ENCODE measurements around the gene CYYR1.

CYYR1 gene

DNA sequence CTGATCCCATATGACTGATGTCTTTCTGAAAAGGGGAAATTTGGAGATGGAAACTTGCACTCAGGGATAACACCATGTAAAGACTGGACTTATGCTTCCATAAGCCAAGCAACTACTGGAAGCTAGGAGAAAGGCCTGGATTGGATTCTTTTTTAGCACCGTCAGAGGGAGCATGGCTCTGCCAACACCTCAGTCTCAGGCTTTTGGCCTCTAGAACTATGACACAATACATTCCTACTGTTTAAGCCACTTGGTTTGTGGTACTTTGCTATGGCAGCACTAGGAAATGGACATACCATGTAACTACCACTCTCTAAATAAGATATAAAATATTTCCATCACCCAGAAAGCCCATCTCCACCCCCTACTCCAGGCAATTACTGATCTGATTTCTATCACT lies 139.7 kb downstream of the CYYR1 start:
- CTCF ChIA-PET = no interaction called here
- Histone ChIP-seq H3K9me3 (ENCODE audit: control extremely low read depth in 1 of 5, control insufficient read depth in 4 of 5, insufficient read depth in 2 of 5, low read depth in 1 of 5, low read length in 4 of 5) (no peaks in the 10 kb centered on the region), H3K36me3 (ENCODE audit: control insufficient read depth in 4 of 4, insufficient read depth in 4 of 4, low read length in 3 of 4) (no peaks in the 10 kb centered on the region), H3K4me1 (ENCODE audit: control extremely low read depth in 1 of 4, control insufficient read depth in 4 of 4, insufficient read depth in 4 of 4, low read length in 3 of 4) (peaks cover 0 to 10% (median 6%) of the 10 kb centered on the region in 4 experiments), H3K4me3 (ENCODE audit: control insufficient read depth in 1 of 7, extremely low read depth in 1 of 7, insufficient read depth in 4 of 7, low read depth in 2 of 7, low read length in 6 of 7) (no peak overlapping the region), H3K27me3 (replicated peaks in 2 of 5; ENCODE audit: control insufficient read depth in 4 of 5, insufficient read depth in 5 of 5, low read length in 4 of 5) (no peaks in the 10 kb centered on the region), H3K27ac (ENCODE audit: insufficient read depth in 1 of 2, low read depth in 1 of 2, low read length in 2 of 2, poor library complexity in 1 of 2, severe bottlenecking in 2 of 2) (no peak overlapping the region)
- no peak for DNase-seq
- POLR2A ChIA-PET = no interaction called here
- WGBS (ENCODE audit: insufficient coverage) = no CpG with 5 or more reads among the region's 1 CpG

DNA sequence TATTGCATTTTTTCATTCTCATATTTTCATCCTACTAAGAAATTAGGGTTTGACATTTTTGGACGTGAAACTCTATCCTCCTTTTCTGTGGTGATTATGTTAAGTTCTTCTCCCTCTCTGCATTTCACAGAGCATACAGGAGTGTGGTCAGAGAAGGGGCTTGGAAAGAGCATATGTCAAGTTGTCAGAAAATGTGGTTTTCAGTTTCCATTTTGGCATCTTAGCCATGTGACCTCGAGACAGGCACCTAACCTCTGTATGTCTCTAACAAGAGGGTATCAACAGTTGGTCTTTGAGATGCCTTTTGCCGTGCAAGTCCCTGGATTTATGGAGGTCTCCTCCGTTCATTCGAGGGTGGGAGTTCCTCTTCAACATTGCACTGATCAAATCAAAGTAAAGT lies 140.7 kb downstream of the CYYR1 start:
- Histone ChIP-seq H3K4me1 (ENCODE audit: control extremely low read depth in 1 of 4, control insufficient read depth in 4 of 4, insufficient read depth in 4 of 4, low read length in 3 of 4) (peaks cover 0 to 6% (median 2%) of the 10 kb centered on the region in 4 experiments), H3K27me3 (replicated peaks in 2 of 5; ENCODE audit: control insufficient read depth in 4 of 5, insufficient read depth in 5 of 5, low read length in 4 of 5) (no peaks in the 10 kb centered on the region), H3K9me3 (ENCODE audit: control extremely low read depth in 1 of 5, control insufficient read depth in 4 of 5, insufficient read depth in 2 of 5, low read depth in 1 of 5, low read length in 4 of 5) (no peaks in the 10 kb centered on the region), H3K27ac (ENCODE audit: insufficient read depth in 1 of 2, low read depth in 1 of 2, low read length in 2 of 2, poor library complexity in 1 of 2, severe bottlenecking in 2 of 2) (no peak overlapping the region), H3K4me3 (ENCODE audit: control insufficient read depth in 1 of 7, extremely low read depth in 1 of 7, insufficient read depth in 4 of 7, low read depth in 2 of 7, low read length in 6 of 7) (no peak overlapping the region), H3K36me3 (ENCODE audit: control insufficient read depth in 4 of 4, insufficient read depth in 4 of 4, low read length in 3 of 4) (no peaks in the 10 kb centered on the region)
- peak in 2 of 3 donors; percentile 23 to 44 for DNase-seq
- ChIA-PET POLR2A (no interaction called here), CTCF (no interaction called here)
- WGBS (ENCODE audit: insufficient coverage) = 78% methylated on average over 4 of the region's 5 CpGs

DNA sequence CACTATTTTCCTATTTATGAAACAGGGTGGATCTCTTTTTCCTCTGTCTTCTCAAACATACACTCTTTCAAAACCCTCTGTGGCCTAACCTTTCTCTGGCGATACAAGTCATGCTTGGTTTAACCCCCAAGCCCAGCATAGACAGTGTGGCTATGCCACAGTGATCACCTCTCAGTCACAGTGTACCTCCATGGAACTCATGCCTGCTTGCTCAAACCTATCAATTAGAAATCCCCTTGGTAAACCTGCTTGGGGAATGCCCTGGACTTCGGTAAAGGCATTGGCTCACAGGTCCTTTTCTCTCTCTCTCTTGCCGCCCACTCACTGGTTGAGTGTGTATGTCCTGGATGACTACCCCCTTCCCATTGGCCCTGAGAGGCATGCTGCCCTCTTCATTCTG lies 147.5 kb downstream of the CYYR1 start:
- Histone ChIP-seq H3K27me3 (replicated peaks in 2 of 5; ENCODE audit: control insufficient read depth in 4 of 5, insufficient read depth in 5 of 5, low read length in 4 of 5) (no peaks in the 10 kb centered on the region), H3K9me3 (ENCODE audit: control extremely low read depth in 1 of 5, control insufficient read depth in 4 of 5, insufficient read depth in 2 of 5, low read depth in 1 of 5, low read length in 4 of 5) (no peaks in the 10 kb centered on the region), H3K4me1 (ENCODE audit: control extremely low read depth in 1 of 4, control insufficient read depth in 4 of 4, insufficient read depth in 4 of 4, low read length in 3 of 4) (no peaks in the 10 kb centered on the region), H3K4me3 (ENCODE audit: control insufficient read depth in 1 of 7, extremely low read depth in 1 of 7, insufficient read depth in 4 of 7, low read depth in 2 of 7, low read length in 6 of 7) (no peak overlapping the region), H3K27ac (ENCODE audit: insufficient read depth in 1 of 2, low read depth in 1 of 2, low read length in 2 of 2, poor library complexity in 1 of 2, severe bottlenecking in 2 of 2) (no peak overlapping the region), H3K36me3 (ENCODE audit: control insufficient read depth in 4 of 4, insufficient read depth in 4 of 4, low read length in 3 of 4) (no peaks in the 10 kb centered on the region)
- WGBS (ENCODE audit: insufficient coverage) = 100% methylated on average over 1 of the region's 3 CpGs
- DNase-seq = no peak
- ChIA-PET POLR2A (no interaction called here), CTCF (no interaction called here)

DNA sequence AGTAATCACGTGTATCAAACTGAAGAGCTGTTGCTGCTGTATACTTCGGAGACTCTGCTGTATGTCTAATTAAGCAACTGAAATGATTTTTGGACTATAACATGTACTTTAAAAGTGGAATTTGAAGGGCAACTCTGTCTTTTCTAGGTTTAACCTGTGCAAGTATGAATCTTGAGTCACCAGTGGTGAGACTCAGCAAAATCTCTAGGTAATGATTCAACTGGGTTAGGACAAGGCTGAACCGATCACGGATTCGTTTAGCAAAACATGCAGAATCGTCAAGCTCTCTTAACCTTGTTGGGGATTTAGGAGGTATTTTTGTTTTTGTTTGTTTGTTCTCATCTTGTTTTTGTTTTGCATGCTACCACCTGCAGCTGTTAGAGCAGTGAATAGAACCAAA lies 149.6 kb downstream of the CYYR1 start:
- Histone ChIP-seq H3K27ac (ENCODE audit: insufficient read depth in 1 of 2, low read depth in 1 of 2, low read length in 2 of 2, poor library complexity in 1 of 2, severe bottlenecking in 2 of 2) (no peak overlapping the region), H3K36me3 (ENCODE audit: control insufficient read depth in 4 of 4, insufficient read depth in 4 of 4, low read length in 3 of 4) (no peaks in the 10 kb centered on the region), H3K4me1 (ENCODE audit: control extremely low read depth in 1 of 4, control insufficient read depth in 4 of 4, insufficient read depth in 4 of 4, low read length in 3 of 4) (no peaks in the 10 kb centered on the region), H3K9me3 (ENCODE audit: control extremely low read depth in 1 of 5, control insufficient read depth in 4 of 5, insufficient read depth in 2 of 5, low read depth in 1 of 5, low read length in 4 of 5) (peaks cover 0 to 5% (median 0%) of the 10 kb centered on the region in 5 experiments), H3K4me3 (ENCODE audit: control insufficient read depth in 1 of 7, extremely low read depth in 1 of 7, insufficient read depth in 4 of 7, low read depth in 2 of 7, low read length in 6 of 7) (no peak overlapping the region), H3K27me3 (replicated peaks in 2 of 5; ENCODE audit: control insufficient read depth in 4 of 5, insufficient read depth in 5 of 5, low read length in 4 of 5) (no peaks in the 10 kb centered on the region)
- POLR2A ChIA-PET = no interaction called here
- DNase-seq = no peak
- CTCF ChIA-PET = interaction anchor here (1.9 kb wide), 1 partner anchor 8 kb away, joined by 6 read pairs; no protein-coding TSS in a partner anchor
- 100% methylated on average over 5 of the region's 6 CpGs for WGBS (ENCODE audit: insufficient coverage)

DNA sequence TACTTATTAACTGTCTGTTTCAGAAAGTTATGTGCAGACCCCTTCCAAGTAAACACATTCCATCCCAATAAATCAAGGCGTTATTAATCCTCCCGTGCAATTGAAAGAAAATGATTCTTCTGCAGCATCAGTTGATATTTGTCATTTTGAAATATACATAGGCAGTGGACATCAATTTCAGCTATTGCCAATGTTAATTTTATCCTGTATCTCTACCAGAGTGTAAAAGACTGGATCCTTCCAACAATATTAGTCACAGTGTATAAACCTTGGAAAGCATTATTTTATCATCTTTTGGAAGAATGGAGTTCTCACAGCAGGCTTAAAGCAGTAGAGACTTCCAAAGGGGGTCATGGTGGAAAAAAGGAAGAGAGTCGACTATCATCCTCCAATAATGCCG lies 150.4 kb downstream of the CYYR1 start:
- WGBS (ENCODE audit: insufficient coverage) = 95% methylated on average over 4 of the region's 4 CpGs
- Histone ChIP-seq H3K9me3 (ENCODE audit: control extremely low read depth in 1 of 5, control insufficient read depth in 4 of 5, insufficient read depth in 2 of 5, low read depth in 1 of 5, low read length in 4 of 5) (peaks cover 0 to 5% (median 0%) of the 10 kb centered on the region in 5 experiments), H3K27me3 (replicated peaks in 2 of 5; ENCODE audit: control insufficient read depth in 4 of 5, insufficient read depth in 5 of 5, low read length in 4 of 5) (no peaks in the 10 kb centered on the region), H3K27ac (ENCODE audit: insufficient read depth in 1 of 2, low read depth in 1 of 2, low read length in 2 of 2, poor library complexity in 1 of 2, severe bottlenecking in 2 of 2) (no peak overlapping the region), H3K36me3 (ENCODE audit: control insufficient read depth in 4 of 4, insufficient read depth in 4 of 4, low read length in 3 of 4) (no peaks in the 10 kb centered on the region), H3K4me3 (ENCODE audit: control insufficient read depth in 1 of 7, extremely low read depth in 1 of 7, insufficient read depth in 4 of 7, low read depth in 2 of 7, low read length in 6 of 7) (no peak overlapping the region), H3K4me1 (ENCODE audit: control extremely low read depth in 1 of 4, control insufficient read depth in 4 of 4, insufficient read depth in 4 of 4, low read length in 3 of 4) (no peaks in the 10 kb centered on the region)
- DNase-seq = no peak
- CTCF ChIA-PET = no interaction called here
- POLR2A ChIA-PET = no interaction called here

DNA sequence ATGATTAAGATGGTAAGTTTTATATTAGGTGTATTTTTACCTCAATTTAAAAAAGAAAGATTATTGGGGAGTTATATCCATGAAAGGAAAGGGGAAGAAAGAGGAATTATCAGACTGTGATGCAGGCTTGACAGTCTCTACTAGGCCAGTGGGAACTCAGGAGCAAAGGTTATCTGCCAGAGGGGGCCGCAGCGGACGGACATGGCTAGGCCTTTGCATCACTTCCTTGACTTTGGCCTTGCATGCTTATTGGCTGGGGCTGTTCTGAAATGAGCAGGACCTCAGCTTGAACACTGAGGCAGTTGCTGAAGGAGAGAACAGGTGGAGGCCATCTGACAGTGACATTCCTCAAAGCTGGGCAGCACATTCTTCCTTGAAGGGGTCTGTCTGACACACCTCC lies 150.9 kb downstream of the CYYR1 start:
- no peaks in the 10 kb centered on the region for H3K27me3 ChIP-seq (replicated peaks in 2 of 5; ENCODE audit: control insufficient read depth in 4 of 5, insufficient read depth in 5 of 5, low read length in 4 of 5)
- no peaks in the 10 kb centered on the region for H3K36me3 ChIP-seq (ENCODE audit: control insufficient read depth in 4 of 4, insufficient read depth in 4 of 4, low read length in 3 of 4)
- POLR2A ChIA-PET = no interaction called here
- WGBS (ENCODE audit: insufficient coverage) = 100% methylated on average over 3 of the region's 3 CpGs
- H3K4me3 ChIP-seq (ENCODE audit: control insufficient read depth in 1 of 7, extremely low read depth in 1 of 7, insufficient read depth in 4 of 7, low read depth in 2 of 7, low read length in 6 of 7) = no peak overlapping the region
- no peak overlapping the region for H3K27ac ChIP-seq (ENCODE audit: insufficient read depth in 1 of 2, low read depth in 1 of 2, low read length in 2 of 2, poor library complexity in 1 of 2, severe bottlenecking in 2 of 2)
- CTCF ChIA-PET = no interaction called here
- H3K9me3 ChIP-seq (ENCODE audit: control extremely low read depth in 1 of 5, control insufficient read depth in 4 of 5, insufficient read depth in 2 of 5, low read depth in 1 of 5, low read length in 4 of 5) = peaks cover 0 to 5% (median 0%) of the 10 kb centered on the region in 5 experiments
- DNase-seq = no peak
- H3K4me1 ChIP-seq (ENCODE audit: control extremely low read depth in 1 of 4, control insufficient read depth in 4 of 4, insufficient read depth in 4 of 4, low read length in 3 of 4) = no peaks in the 10 kb centered on the region

DNA sequence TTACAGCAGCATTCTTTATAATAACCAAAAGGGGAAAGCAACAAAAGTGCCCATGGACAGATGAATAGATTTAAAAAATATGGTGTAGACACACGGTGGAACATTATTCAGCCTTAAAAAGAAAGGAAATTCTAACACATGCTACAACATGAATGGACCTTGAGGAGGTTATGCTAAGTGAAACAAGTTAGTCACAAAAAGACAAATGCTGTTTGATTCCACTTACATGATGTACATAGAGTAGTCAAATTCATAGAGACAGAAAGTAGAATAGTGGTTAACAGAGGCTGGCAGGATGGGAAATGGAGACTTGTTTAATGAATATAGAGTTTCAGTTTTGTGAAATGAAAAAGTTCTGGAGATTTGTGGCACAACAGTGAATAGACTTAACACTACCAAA lies 151.4 kb downstream of the CYYR1 start:
- no CpG with 5 or more reads among the region's 1 CpG for WGBS (ENCODE audit: insufficient coverage)
- no peak overlapping the region for H3K4me3 ChIP-seq (ENCODE audit: control insufficient read depth in 1 of 7, extremely low read depth in 1 of 7, insufficient read depth in 4 of 7, low read depth in 2 of 7, low read length in 6 of 7)
- POLR2A ChIA-PET = no interaction called here
- no peaks in the 10 kb centered on the region for H3K36me3 ChIP-seq (ENCODE audit: control insufficient read depth in 4 of 4, insufficient read depth in 4 of 4, low read length in 3 of 4)
- CTCF ChIA-PET = no interaction called here
- no peaks in the 10 kb centered on the region for H3K4me1 ChIP-seq (ENCODE audit: control extremely low read depth in 1 of 4, control insufficient read depth in 4 of 4, insufficient read depth in 4 of 4, low read length in 3 of 4)
- no peak overlapping the region for H3K27ac ChIP-seq (ENCODE audit: insufficient read depth in 1 of 2, low read depth in 1 of 2, low read length in 2 of 2, poor library complexity in 1 of 2, severe bottlenecking in 2 of 2)
- no peak for DNase-seq
- H3K9me3 ChIP-seq (ENCODE audit: control extremely low read depth in 1 of 5, control insufficient read depth in 4 of 5, insufficient read depth in 2 of 5, low read depth in 1 of 5, low read length in 4 of 5) = peaks cover 0 to 5% (median 0%) of the 10 kb centered on the region in 5 experiments
- no peaks in the 10 kb centered on the region for H3K27me3 ChIP-seq (replicated peaks in 2 of 5; ENCODE audit: control insufficient read depth in 4 of 5, insufficient read depth in 5 of 5, low read length in 4 of 5)

Measured in common myeloid progenitor, CD34-positive (primary cell).